Suprapubic skin (tissue), 4 donors: ENCODE results near the gene DDX21.

Experiments
- CTCF ChIP-seq, 2 donors: fragments of 200-600 bp in 1 of 2; fragments of 450-650 bp in 1 of 2; sonication (generic) in 1 of 2; IDR thresholded peaks; one replicate each; pipeline ENCODE4 v1.5.1; 2016 to 2019; ENCODE audit warnings: antibody characterized with exemption in 2 of 2, mild to moderate bottlenecking in 1 of 2, moderate library complexity in 1 of 2
- POLR2A ChIP-seq, 2 donors: fragments of 450-650 bp; IDR thresholded peaks; one replicate each; pipeline ENCODE4 v1.6.1; 2017; ENCODE audit warnings: antibody characterized with exemption in 2 of 2, mild to moderate bottlenecking in 2 of 2, moderate library complexity in 2 of 2
- POLR2AphosphoS5 ChIP-seq, 3 donors: sonication (generic); formaldehyde crosslinking; IDR thresholded peaks; one replicate each; pipeline ENCODE4 v1.6.1; 2017; ENCODE audit warnings: antibody characterized with exemption in 3 of 3

GRCh38 chr10:69004821-69005220 lies 48.9 kb downstream of the DDX21 start:
- TF ChIP-seq POLR2AphosphoS5 (IDR thresholded peaks at IDR 0.05) = no peak
- peak in 1 of 2 donors; percentile 18 for TF ChIP-seq CTCF (IDR thresholded peaks at IDR 0.05)
- TF ChIP-seq POLR2A (IDR thresholded peaks at IDR 0.05) = no peak
